Measurements from ENCODE around the gene SLC6A1. TPM values are rescaled to one million over a fixed set of nuclear protein-coding genes. Genes with fewer than 3 reads are reported as not detected.

Gene SLC6A1
- total RNA-seq, 1 donor from 2014 or later, result 0.77 TPM

DNA sequence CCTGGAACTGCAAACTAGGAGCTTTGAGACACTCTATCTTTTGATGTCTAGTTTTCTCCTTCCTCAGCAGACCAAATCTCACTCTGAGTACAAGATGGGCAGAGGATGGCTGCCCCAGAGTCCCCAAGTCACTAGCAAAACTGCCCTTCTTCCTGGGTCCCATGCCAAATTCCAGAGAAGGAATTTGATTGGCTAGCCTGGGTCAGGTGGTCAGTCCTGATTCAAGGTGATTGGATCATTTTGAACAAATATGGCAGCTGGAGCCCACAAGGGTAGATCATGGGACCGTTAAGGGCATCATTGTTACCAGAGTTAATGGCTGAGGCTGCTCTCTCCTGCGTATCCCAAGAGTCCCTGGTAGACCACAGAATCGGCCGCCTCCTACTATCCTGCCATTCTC, 21.7 kb downstream of the SLC6A1 start:
- intact Hi-C loops (cut with micrococcal nuclease), result no loop called here
- Histone ChIP-seq H3K4me1 (peaks cover 7% of the 10 kb centered on the region), H3K27me3 (ENCODE audit: low read depth) (peaks cover 33% of the 10 kb centered on the region), H3K27ac (replicated peaks) (no peak overlapping the region), H3K9me3 (replicated peaks) (no peaks in the 10 kb centered on the region), H3K4me3 (no peak overlapping the region), H3K36me3 (no peaks in the 10 kb centered on the region)
- no peak for DNase-seq
- TF ChIP-seq, protein P1, sequence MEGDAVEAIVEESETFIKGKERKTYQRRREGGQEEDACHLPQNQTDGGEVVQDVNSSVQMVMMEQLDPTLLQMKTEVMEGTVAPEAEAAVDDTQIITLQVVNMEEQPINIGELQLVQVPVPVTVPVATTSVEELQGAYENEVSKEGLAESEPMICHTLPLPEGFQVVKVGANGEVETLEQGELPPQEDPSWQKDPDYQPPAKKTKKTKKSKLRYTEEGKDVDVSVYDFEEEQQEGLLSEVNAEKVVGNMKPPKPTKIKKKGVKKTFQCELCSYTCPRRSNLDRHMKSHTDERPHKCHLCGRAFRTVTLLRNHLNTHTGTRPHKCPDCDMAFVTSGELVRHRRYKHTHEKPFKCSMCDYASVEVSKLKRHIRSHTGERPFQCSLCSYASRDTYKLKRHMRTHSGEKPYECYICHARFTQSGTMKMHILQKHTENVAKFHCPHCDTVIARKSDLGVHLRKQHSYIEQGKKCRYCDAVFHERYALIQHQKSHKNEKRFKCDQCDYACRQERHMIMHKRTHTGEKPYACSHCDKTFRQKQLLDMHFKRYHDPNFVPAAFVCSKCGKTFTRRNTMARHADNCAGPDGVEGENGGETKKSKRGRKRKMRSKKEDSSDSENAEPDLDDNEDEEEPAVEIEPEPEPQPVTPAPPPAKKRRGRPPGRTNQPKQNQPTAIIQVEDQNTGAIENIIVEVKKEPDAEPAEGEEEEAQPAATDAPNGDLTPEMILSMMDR (IDR thresholded peaks at IDR 0.05; ENCODE audit: borderline replicate concordance), result no peak

DNA sequence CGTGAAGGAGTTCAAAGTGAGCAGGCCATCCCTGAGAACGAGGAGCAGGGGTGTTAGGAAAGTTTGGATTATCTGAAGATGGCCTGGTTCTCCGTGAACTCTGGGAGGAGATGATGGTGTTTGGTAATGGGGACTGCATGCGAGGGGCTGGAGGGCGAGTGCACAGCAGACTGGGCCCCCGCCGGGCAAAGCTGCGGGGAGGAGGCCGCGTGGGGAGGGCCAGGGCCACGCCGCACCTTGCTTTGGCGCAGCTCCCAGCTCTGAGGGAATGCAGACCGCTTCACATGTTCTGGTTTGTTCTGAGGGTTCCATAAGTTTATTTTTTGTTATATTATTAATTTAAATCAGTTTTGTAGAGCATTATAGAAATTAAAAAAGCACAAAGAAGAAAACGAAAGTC, 22.2 kb downstream of the SLC6A1 start:
- H3K4me3 ChIP-seq, result no peak overlapping the region
- TF ChIP-seq, protein P1 (IDR thresholded peaks at IDR 0.05; ENCODE audit: borderline replicate concordance), result no peak
- peaks cover 4% of the 10 kb centered on the region for H3K4me1 ChIP-seq
- no peaks in the 10 kb centered on the region for H3K9me3 ChIP-seq (replicated peaks)
- H3K36me3 ChIP-seq, result no peaks in the 10 kb centered on the region
- H3K27ac ChIP-seq (replicated peaks), result no peak overlapping the region
- intact Hi-C loops (cut with micrococcal nuclease), result no loop called here
- H3K27me3 ChIP-seq (ENCODE audit: low read depth), result peaks cover 33% of the 10 kb centered on the region
- DNase-seq, result no peak

DNA sequence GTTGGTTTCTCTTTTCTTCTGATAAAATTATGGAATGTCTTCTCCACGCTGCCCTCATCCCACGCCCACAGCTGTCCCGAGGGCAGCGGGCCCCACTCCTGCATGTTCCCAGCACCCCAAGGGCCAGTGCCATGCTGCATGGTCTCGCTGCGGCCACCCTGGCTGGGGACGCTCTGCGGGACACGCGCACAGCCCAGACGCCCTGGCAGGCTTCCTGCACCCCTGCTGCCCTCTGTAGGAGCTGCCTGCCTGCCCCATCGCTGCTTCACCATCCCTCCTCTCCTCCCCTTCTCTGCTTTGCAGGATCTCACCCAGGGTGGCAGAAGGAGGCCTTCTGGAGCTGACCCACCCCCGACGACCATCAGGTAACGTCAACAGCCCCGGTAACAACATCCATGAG, 22.8 kb downstream of the SLC6A1 start:
- Histone ChIP-seq H3K27me3 (ENCODE audit: low read depth) (peaks cover 33% of the 10 kb centered on the region), H3K4me3 (no peak overlapping the region), H3K36me3 (no peaks in the 10 kb centered on the region), H3K9me3 (replicated peaks) (no peaks in the 10 kb centered on the region), H3K4me1 (no peaks in the 10 kb centered on the region), H3K27ac (replicated peaks) (no peak overlapping the region)
- DNase-seq, result no peak
- intact Hi-C loops (cut with micrococcal nuclease), result no loop called here
- TF ChIP-seq, protein P1 (IDR thresholded peaks at IDR 0.05; ENCODE audit: borderline replicate concordance), result no peak

DNA sequence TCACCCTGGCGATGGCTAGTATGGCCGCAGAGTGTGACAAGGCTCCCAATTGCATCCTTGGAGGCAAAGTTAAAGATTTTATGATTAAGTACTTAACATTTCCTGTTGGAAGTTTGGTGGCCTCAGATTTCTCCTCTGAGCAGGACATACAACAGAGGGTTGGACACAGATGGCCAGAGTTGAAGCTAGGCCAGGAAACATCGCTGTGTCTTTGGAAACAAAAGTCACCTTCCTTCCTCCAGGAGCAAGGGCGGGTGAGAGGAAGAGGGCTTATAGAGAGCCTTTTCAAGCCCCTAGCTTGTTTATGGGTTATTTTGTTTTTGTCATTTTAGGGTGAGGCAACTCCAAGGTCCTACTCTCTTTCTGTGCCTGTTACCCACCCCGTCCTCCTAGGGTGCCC, 24.2 kb downstream of the SLC6A1 start:
- TF ChIP-seq, protein P1 (IDR thresholded peaks at IDR 0.05; ENCODE audit: borderline replicate concordance), result no peak
- no peaks in the 10 kb centered on the region for H3K9me3 ChIP-seq (replicated peaks)
- no peak overlapping the region for H3K27ac ChIP-seq (replicated peaks)
- H3K4me1 ChIP-seq, result no peaks in the 10 kb centered on the region
- no peak for DNase-seq
- no peak overlapping the region for H3K4me3 ChIP-seq
- peaks cover 37% of the 10 kb centered on the region for H3K27me3 ChIP-seq (ENCODE audit: low read depth)
- intact Hi-C loops (cut with micrococcal nuclease), result no loop called here
- no peaks in the 10 kb centered on the region for H3K36me3 ChIP-seq

DNA sequence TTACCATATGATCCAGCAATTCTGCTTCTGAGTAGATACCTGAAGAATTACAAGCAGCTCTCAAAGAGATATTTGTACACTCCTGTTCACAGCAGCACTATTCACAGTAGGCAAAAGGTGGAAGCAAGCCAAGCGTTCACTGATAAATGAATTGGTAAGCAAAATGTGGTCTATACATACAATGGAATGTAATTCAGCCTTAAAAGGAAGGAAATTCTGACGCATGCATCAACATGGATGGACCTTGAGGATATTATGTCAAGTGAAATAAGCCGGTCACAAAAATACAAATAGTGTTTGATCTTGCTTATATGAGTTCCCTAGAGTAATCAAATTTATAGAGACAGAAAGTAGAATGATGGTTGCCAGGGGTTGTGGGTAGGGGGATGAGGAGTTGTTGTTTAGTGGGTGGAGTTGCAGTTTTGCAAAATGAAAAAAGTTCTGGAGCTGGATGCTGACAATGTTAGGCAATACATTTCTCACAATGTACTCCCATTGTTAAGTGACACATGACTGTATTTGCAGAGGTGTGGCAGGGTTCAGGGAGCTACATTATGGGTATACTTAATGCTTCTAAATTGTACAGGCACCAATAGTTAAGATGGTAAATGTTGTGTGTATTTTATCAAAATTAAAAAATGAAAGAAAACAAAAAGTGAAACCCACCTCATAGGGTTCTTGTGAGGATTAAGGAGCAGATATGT, 26.7 kb downstream of the SLC6A1 start:
- H3K4me1 ChIP-seq, result no peaks in the 10 kb centered on the region

More for the DNA sequence above, 26.7 kb downstream of the SLC6A1 start:
- Histone ChIP-seq H3K27me3 (ENCODE audit: low read depth) (peaks cover 56% of the 10 kb centered on the region), H3K4me3 (no peak overlapping the region), H3K36me3 (no peaks in the 10 kb centered on the region), H3K27ac (replicated peaks) (no peak overlapping the region), H3K9me3 (replicated peaks) (no peaks in the 10 kb centered on the region)
- no peak for DNase-seq
- intact Hi-C loops (cut with micrococcal nuclease), result no loop called here
- TF ChIP-seq, protein P1 (IDR thresholded peaks at IDR 0.05; ENCODE audit: borderline replicate concordance), result no peak
